Activated CD8-positive, alpha-beta T cell treated with anti-CD3 and anti-CD28 coated beads for 36 hours (primary cell): ENCODE data around the gene CBLL1. TPM values are rescaled to one million over a fixed set of nuclear protein-coding genes. Genes with fewer than 3 reads are reported as not detected.

Experiments used
- ATAC-seq: fragments of 200-7000 bp; cut with Tn5 transposase; one replicate; pipeline ENCODE4 v1.10.0; 2021; ENCODE audit warnings: mild to moderate bottlenecking, moderate library complexity
- CTCF ChIA-PET: fragments of 350-600 bp; sonication (Branson Sonifier 250); formaldehyde crosslinking; loops from one replicate; lab custom pipeline; 2021; ENCODE audit warnings: antibody characterized with exemption; lab: Charles Lee
- POLR2A ChIA-PET: fragments of 350-600 bp; sonication (Branson Sonifier 250); formaldehyde crosslinking; loops from one replicate; lab custom pipeline; 2021; ENCODE audit warnings: antibody characterized with exemption; lab: Charles Lee
- DNase-seq: peaks from one replicate; pipeline ENCODE4 v3.0.0-alpha.2; 2020
- H3K27ac Mint-ChIP-seq: one replicate; pipeline ENCODE4 v1.8.0; 2021; ENCODE audit warnings: mild to moderate bottlenecking, mixed read lengths
- H3K27me3 Mint-ChIP-seq: one replicate; pipeline ENCODE4 v1.8.0; 2021; ENCODE audit warnings: mixed read lengths
- H3K36me3 Mint-ChIP-seq: one replicate; pipeline ENCODE4 v1.8.0; 2021; ENCODE audit warnings: low read depth, mixed read lengths
- H3K4me1 Mint-ChIP-seq: one replicate; pipeline ENCODE4 v1.8.0; 2021; ENCODE audit warnings: low read depth, mixed read lengths
- H3K4me3 Mint-ChIP-seq: one replicate; pipeline ENCODE4 v1.8.0; 2021; ENCODE audit warnings: mild to moderate bottlenecking, moderate library complexity, mixed read lengths
- H3K9me3 Mint-ChIP-seq: one replicate; pipeline ENCODE4 v1.8.0; 2021; ENCODE audit warnings: mixed read lengths
- CTCF ChIP-seq: fragments of 200-600 bp; IDR thresholded peaks from one replicate; pipeline ENCODE4 v1.8.0; 2022; ENCODE audit warnings: antibody characterized with exemption, mild to moderate bottlenecking
- intact Hi-C: fragments of 100-400 bp; cut with micrococcal nuclease; formaldehyde crosslinking; loops from one replicate; pipeline ENCODE4 v1.10.0; 2022
- total RNA-seq, 2 experiments: library from RNA; stranded (reverse); gene quantifications; one replicate each; pipeline ENCODE4 v1.2.3, GENCODE V29; 2021

The CBLL1 gene
- total RNA-seq, 2 experiments from 2014 or later: 31.7 to 38.2 TPM

GRCh38 chr7:107810626-107811025 is 66.7 kb downstream of the CBLL1 start:
- DNase-seq: no peak
- H3K27me3 Mint-ChIP-seq: no peaks in the 10 kb centered on the region

More at GRCh38 chr7:107810626-107811025, 66.7 kb downstream of the CBLL1 start:
- no peak for TF ChIP-seq CTCF
- CTCF ChIA-PET: no interaction called here
- Mint-ChIP-seq H3K27ac (no peak overlapping the region), H3K4me1 (peaks cover 20% of the 10 kb centered on the region), H3K4me3 (no peak overlapping the region), H3K9me3 (peaks cover 3% of the 10 kb centered on the region), H3K36me3 (no peaks in the 10 kb centered on the region)
- no peak for ATAC-seq
- intact Hi-C loops: loop anchor here (10.0 kb wide), 1 partner anchor 64 kb away; no protein-coding TSS in a partner anchor
- POLR2A ChIA-PET: interaction anchor here (1.2 kb wide), 1 partner anchor 18 kb away, joined by 3 read pairs; no protein-coding TSS in a partner anchor

Other genes starting within 250 kb of the CBLL1 start
- gene COG5, start 180.2 kb upstream of the CBLL1 start, total RNA-seq: 10 to 100 TPM; 37.6 to 40.3 TPM
- gene DUS4L, start 180.2 kb upstream of the CBLL1 start, total RNA-seq: 10 to 100 TPM; 17.4 to 17.9 TPM
- 10 to 100 TPM; 24.0 to 27.7 TPM for gene BCAP29, start 163.9 kb upstream of the CBLL1 start, total RNA-seq
- gene SLC26A4, start 83.3 kb upstream of the CBLL1 start, total RNA-seq: 1 to 10 TPM; 1.0 to 2.0 TPM
- gene SLC26A3, start 59.1 kb downstream of the CBLL1 start, total RNA-seq: not detected
- 100 to 1,000 TPM in 1 of 2 experiments, 10 to 100 TPM in 1; 99.8 to 102 TPM for gene DLD, start 147.0 kb downstream of the CBLL1 start, total RNA-seq